ENCODE measurements around the gene C1QC. TPM values are rescaled to one million over a fixed set of nuclear protein-coding genes. Genes with fewer than 3 reads are reported as not detected.

Gene C1QC
- total and polyA plus RNA-seq, 2 of the 8 experiments (the other 6 are each of a cell fraction or from before 2014, with no cell fraction given) = not detected

DNA sequence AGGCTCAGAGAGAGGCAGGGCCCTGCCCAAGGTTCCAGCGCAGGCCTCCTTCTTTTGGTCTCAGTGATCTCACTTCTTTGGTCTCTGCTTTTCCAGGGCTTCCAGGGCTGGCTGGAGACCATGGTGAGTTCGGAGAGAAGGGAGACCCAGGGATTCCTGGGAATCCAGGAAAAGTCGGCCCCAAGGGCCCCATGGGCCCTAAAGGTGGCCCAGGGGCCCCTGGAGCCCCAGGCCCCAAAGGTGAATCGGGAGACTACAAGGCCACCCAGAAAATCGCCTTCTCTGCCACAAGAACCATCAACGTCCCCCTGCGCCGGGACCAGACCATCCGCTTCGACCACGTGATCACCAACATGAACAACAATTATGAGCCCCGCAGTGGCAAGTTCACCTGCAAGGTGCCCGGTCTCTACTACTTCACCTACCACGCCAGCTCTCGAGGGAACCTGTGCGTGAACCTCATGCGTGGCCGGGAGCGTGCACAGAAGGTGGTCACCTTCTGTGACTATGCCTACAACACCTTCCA lies 17.3 kb downstream of the C1QC start:
- Histone ChIP-seq H3K4ac (replicated peaks; ENCODE audit: insufficient read length, low read depth, low read length) (no peak overlapping the region), H2BK12ac (ENCODE audit: low read depth, low read length) (no peak overlapping the region), H3K4me3 (ENCODE audit: extremely low read depth in 1 of 4, insufficient read depth in 2 of 4, low read depth in 3 of 4, low read length in 4 of 4) (no peak overlapping the region), H3K27ac (ENCODE audit: low read depth, low read length) (no peak overlapping the region), H3K79me1 (ENCODE audit: low read depth, low read length) (no peaks in the 10 kb centered on the region), H4K20me1 (replicated peaks in 1 of 2; ENCODE audit: control insufficient read depth in 1 of 2, insufficient read depth in 2 of 2, low read length in 2 of 2) (peaks cover 0 to 7% of the 10 kb centered on the region in 2 experiments), H3K23me2 (ENCODE audit: low read depth, low read length) (peaks cover 9% of the 10 kb centered on the region), H3K56ac (replicated peaks; ENCODE audit: insufficient read length, low read depth, low read length) (no peak overlapping the region), H2BK5ac (ENCODE audit: low read depth, low read length) (no peak overlapping the region), H4K8ac (ENCODE audit: extremely low read depth, insufficient read depth, low read length) (no peak overlapping the region), H4K91ac (replicated peaks; ENCODE audit: insufficient read length, low read length) (no peak overlapping the region), H2BK20ac (ENCODE audit: low read length) (no peak overlapping the region), H4K5ac (ENCODE audit: insufficient read length, low read depth, low read length) (no peak overlapping the region), H3K14ac (ENCODE audit: insufficient read length) (no peak overlapping the region), H3K4me2 (ENCODE audit: insufficient read depth in 1 of 2, low read depth in 2 of 2, low read length in 2 of 2) (no peak overlapping the region), H3K9me3 (ENCODE audit: insufficient read depth in 2 of 2, low read depth in 1 of 2, low read length in 1 of 2) (no peaks in the 10 kb centered on the region), H3K18ac (ENCODE audit: extremely low read depth, low read length) (no peak overlapping the region), H3K36me3 (ENCODE audit: control insufficient read depth in 2 of 4, insufficient read depth in 4 of 4, low read length in 3 of 4) (no peaks in the 10 kb centered on the region), H2AK5ac (ENCODE audit: low read depth, low read length) (no peak overlapping the region), H2AFZ (ENCODE audit: low read length) (no peak overlapping the region), H2BK15ac (ENCODE audit: low read length) (no peak overlapping the region), H3K79me2 (ENCODE audit: control insufficient read depth in 1 of 2, insufficient read depth in 2 of 2, low read length in 2 of 2) (no peaks in the 10 kb centered on the region), H3K27me3 (replicated peaks in 1 of 4; ENCODE audit: control insufficient read depth in 3 of 4, extremely low read depth in 1 of 4, insufficient read depth in 3 of 4, low read length in 3 of 4) (no peaks in the 10 kb centered on the region; a peak in 3 of 7 replicates), H2BK120ac (replicated peaks; ENCODE audit: low read depth, low read length) (no peak overlapping the region), H3K9ac (replicated peaks in 1 of 4; ENCODE audit: extremely low read depth in 1 of 4, low read depth in 3 of 4, low read length in 3 of 4) (no peak overlapping the region), H3K4me1 (replicated peaks in 1 of 4; ENCODE audit: control insufficient read depth in 3 of 4, insufficient read depth in 4 of 4, low read length in 3 of 4) (no peaks in the 10 kb centered on the region), H3K23ac (ENCODE audit: insufficient read length) (no peak overlapping the region)
- FAIRE-seq (no peak), DNase-seq (ENCODE audit: low read depth in 1 of 2, low spot score in 2 of 2) (no peak)
- ChIA-PET POLR2A (ENCODE audit: partially characterized antibody) (no interaction called here), CTCF (ENCODE audit: partially characterized antibody) (interaction anchor here (0.7 to 4.0 kb wide), 2 partner anchors 13 to 269 kb away, joined by 4 to 27 read pairs; no protein-coding TSS in a partner anchor)
- 93% methylated on average over 19 of the region's 19 CpGs; no CpG with 5 or more reads in 1 of the 2 experiments for WGBS, 2 experiments (ENCODE audit: extremely low coverage in 1 of 2, insufficient coverage in 1 of 2, insufficient read length in 1 of 2, insufficient replicate concordance in 2 of 2, low coverage in 1 of 2, low lambda C conversion rate in 2 of 2, missing lambda C conversion rate in 1 of 2)
- TF ChIP-seq, protein P1, sequence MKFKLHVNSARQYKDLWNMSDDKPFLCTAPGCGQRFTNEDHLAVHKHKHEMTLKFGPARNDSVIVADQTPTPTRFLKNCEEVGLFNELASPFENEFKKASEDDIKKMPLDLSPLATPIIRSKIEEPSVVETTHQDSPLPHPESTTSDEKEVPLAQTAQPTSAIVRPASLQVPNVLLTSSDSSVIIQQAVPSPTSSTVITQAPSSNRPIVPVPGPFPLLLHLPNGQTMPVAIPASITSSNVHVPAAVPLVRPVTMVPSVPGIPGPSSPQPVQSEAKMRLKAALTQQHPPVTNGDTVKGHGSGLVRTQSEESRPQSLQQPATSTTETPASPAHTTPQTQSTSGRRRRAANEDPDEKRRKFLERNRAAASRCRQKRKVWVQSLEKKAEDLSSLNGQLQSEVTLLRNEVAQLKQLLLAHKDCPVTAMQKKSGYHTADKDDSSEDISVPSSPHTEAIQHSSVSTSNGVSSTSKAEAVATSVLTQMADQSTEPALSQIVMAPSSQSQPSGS (IDR thresholded peaks at IDR 0.05; ENCODE audit: low read length) = no peak
- TF ChIP-seq BRCA1 (IDR thresholded peaks at IDR 0.05; ENCODE audit: low read depth, low read length) (no peak), SP1 (IDR thresholded peaks at IDR 0.05; ENCODE audit: low read depth, low read length) (no peak), FOSL1 (IDR thresholded peaks at IDR 0.05; ENCODE audit: insufficient read depth, low read depth, low read length) (no peak)

All from H1 (cell line).